Activated CD8-positive, alpha-beta memory T cell treated with anti-CD3 and anti-CD28 coated beads, Interleukin-2, amount 10 ng/mL, durations not matched to agents 7 days and 5 days (primary cell): ENCODE results near the gene HTR4. TPM values are rescaled to one million over a fixed set of nuclear protein-coding genes. Genes with fewer than 3 reads are reported as not detected.

ENCODE experiments used
- ATAC-seq: fragments of 150-1000 bp; cut with Tn5 transposase; one replicate; pipeline ENCODE4 v1.10.0; 2021; ENCODE audit warnings: moderate library complexity
- CTCF ChIA-PET: fragments of 350-600 bp; sonication (Branson Sonifier 250); formaldehyde crosslinking; loops from one replicate; lab custom pipeline; 2021; ENCODE audit warnings: antibody characterized with exemption; lab: Charles Lee
- DNase-seq: peaks from one replicate; pipeline ENCODE4 v3.0.0-alpha.2; 2020
- H3K27ac Mint-ChIP-seq: one replicate; pipeline ENCODE4 v1.8.0; 2021; ENCODE audit warnings: mild to moderate bottlenecking, mixed read lengths
- H3K27me3 Mint-ChIP-seq: one replicate; pipeline ENCODE4 v1.8.0; 2021; ENCODE audit warnings: mixed read lengths
- H3K36me3 Mint-ChIP-seq: one replicate; pipeline ENCODE4 v1.8.0; 2021; ENCODE audit warnings: mild to moderate bottlenecking, mixed read lengths
- H3K4me1 Mint-ChIP-seq: one replicate; pipeline ENCODE4 v1.8.0; 2021; ENCODE audit warnings: mixed read lengths
- H3K4me3 Mint-ChIP-seq: one replicate; pipeline ENCODE4 v1.8.0; 2021; ENCODE audit warnings: mild to moderate bottlenecking, moderate library complexity, mixed read lengths
- H3K9me3 Mint-ChIP-seq: one replicate; pipeline ENCODE4 v1.8.0; 2022; ENCODE audit warnings: low read depth, mixed read lengths
- total RNA-seq, 2 experiments: library from RNA; stranded (reverse); gene quantifications; one replicate each; pipeline ENCODE4 v1.2.3, GENCODE V29; 2021

HTR4 gene
- not detected for total RNA-seq

GRCh38 chr5:148653836-148654781 is at the start of gene HTR4:
Gene HTR4, minus strand, starts transcription at chr5:148654527. Its CDS starts 17,513 bp downstream, at chr5:148637014.
- no peaks in the 10 kb centered on the region for H3K36me3 Mint-ChIP-seq
- DNase-seq: no peak
- H3K9me3 Mint-ChIP-seq: no peaks in the 10 kb centered on the region
- no peak for ATAC-seq
- CTCF ChIA-PET: no interaction called here
- H3K27me3 Mint-ChIP-seq: peaks cover 52% of the 10 kb centered on the region
- H3K4me3 Mint-ChIP-seq: no peak within 1 kb of the TSS
- H3K4me1 Mint-ChIP-seq: no peaks in the 10 kb centered on the region
- H3K27ac Mint-ChIP-seq: no peak within 1 kb of the TSS

GRCh38 chr5:148702019-148702596 is 47.8 kb upstream of the HTR4 start:
- CTCF ChIA-PET: interaction anchor here (1.3 kb wide), 1 partner anchor 29 kb away, joined by 5 read pairs; no protein-coding TSS in a partner anchor
- no peak overlapping the region for H3K27ac Mint-ChIP-seq
- H3K4me1 Mint-ChIP-seq: no peaks in the 10 kb centered on the region

GRCh38 chr5:148699028-148699427 is 44.7 kb upstream of the HTR4 start:
- H3K4me3 Mint-ChIP-seq: no peak overlapping the region
- ATAC-seq (no peak), DNase-seq (no peak)
- H3K4me1 Mint-ChIP-seq: no peaks in the 10 kb centered on the region
- H3K27ac Mint-ChIP-seq: no peak overlapping the region
- CTCF ChIA-PET: interaction anchor here (0.6 to 1.5 kb wide), 2 partner anchors 32 kb away, joined by 3 read pairs; no protein-coding TSS in a partner anchor
- no peaks in the 10 kb centered on the region for H3K36me3 Mint-ChIP-seq
- peaks cover 6% of the 10 kb centered on the region for H3K9me3 Mint-ChIP-seq
- H3K27me3 Mint-ChIP-seq: peaks cover 20% of the 10 kb centered on the region

More at GRCh38 chr5:148702019-148702596, 47.8 kb upstream of the HTR4 start:
- Mint-ChIP-seq H3K27me3 (peaks cover 24% of the 10 kb centered on the region), H3K9me3 (peaks cover 6% of the 10 kb centered on the region), H3K4me3 (no peak overlapping the region), H3K36me3 (no peaks in the 10 kb centered on the region)
- no peak for ATAC-seq
- no peak for DNase-seq

GRCh38 chr5:148697809-148698196 is 43.5 kb upstream of the HTR4 start:
- ATAC-seq (no peak), DNase-seq (no peak)
- Mint-ChIP-seq H3K27me3 (peaks cover 9% of the 10 kb centered on the region), H3K4me1 (no peaks in the 10 kb centered on the region), H3K4me3 (no peak overlapping the region), H3K27ac (no peak overlapping the region), H3K36me3 (no peaks in the 10 kb centered on the region), H3K9me3 (peaks cover 4% of the 10 kb centered on the region)
- CTCF ChIA-PET: no interaction called here

GRCh38 chr5:148697180-148697808 is 43.0 kb upstream of the HTR4 start:
- ATAC-seq (no peak), DNase-seq (no peak)
- peaks cover 4% of the 10 kb centered on the region for H3K9me3 Mint-ChIP-seq
- no peak overlapping the region for H3K4me3 Mint-ChIP-seq
- no peaks in the 10 kb centered on the region for H3K36me3 Mint-ChIP-seq
- H3K27me3 Mint-ChIP-seq: peaks cover 8% of the 10 kb centered on the region
- no peak overlapping the region for H3K27ac Mint-ChIP-seq
- CTCF ChIA-PET: no interaction called here
- no peaks in the 10 kb centered on the region for H3K4me1 Mint-ChIP-seq

- ATAC-seq: no peak
- H3K4me1 Mint-ChIP-seq: no peaks in the 10 kb centered on the region
- no peak overlapping the region for H3K4me3 Mint-ChIP-seq
- no peaks in the 10 kb centered on the region for H3K36me3 Mint-ChIP-seq
- H3K9me3 Mint-ChIP-seq: no peaks in the 10 kb centered on the region
- peaks cover 4% of the 10 kb centered on the region for H3K27me3 Mint-ChIP-seq
- DNase-seq: no peak
- CTCF ChIA-PET: no interaction called here
- no peak overlapping the region for H3K27ac Mint-ChIP-seq
Observed at GRCh38 chr5:148696187-148697036, 42.1 kb upstream of the HTR4 start.

GRCh38 chr5:148690945-148691344 is 36.6 kb upstream of the HTR4 start:
- no peak for DNase-seq
- Mint-ChIP-seq H3K27ac (no peak overlapping the region), H3K9me3 (no peaks in the 10 kb centered on the region), H3K4me1 (no peaks in the 10 kb centered on the region), H3K4me3 (no peak overlapping the region), H3K27me3 (peaks cover 6% of the 10 kb centered on the region), H3K36me3 (no peaks in the 10 kb centered on the region)
- CTCF ChIA-PET: no interaction called here
- ATAC-seq: no peak

- H3K27me3 Mint-ChIP-seq: peaks cover 13% of the 10 kb centered on the region
Observed at GRCh38 chr5:148688787-148689186, 34.5 kb upstream of the HTR4 start.

GRCh38 chr5:148687871-148688270 is 33.5 kb upstream of the HTR4 start:
- no peak for ATAC-seq
- no peak for DNase-seq
- no peak overlapping the region for H3K4me3 Mint-ChIP-seq
- no peaks in the 10 kb centered on the region for H3K9me3 Mint-ChIP-seq
- H3K4me1 Mint-ChIP-seq: no peaks in the 10 kb centered on the region
- H3K27ac Mint-ChIP-seq: no peak overlapping the region
- CTCF ChIA-PET: interaction anchor here (1.4 to 1.6 kb wide), 2 partner anchors 33 to 43 kb away, joined by 3 to 4 read pairs; no protein-coding TSS in a partner anchor
- no peaks in the 10 kb centered on the region for H3K36me3 Mint-ChIP-seq
- H3K27me3 Mint-ChIP-seq: peaks cover 13% of the 10 kb centered on the region

More at GRCh38 chr5:148688787-148689186, 34.5 kb upstream of the HTR4 start:
- ATAC-seq (no peak), DNase-seq (no peak)
- Mint-ChIP-seq H3K36me3 (no peaks in the 10 kb centered on the region), H3K9me3 (no peaks in the 10 kb centered on the region), H3K27ac (no peak overlapping the region), H3K4me1 (no peaks in the 10 kb centered on the region), H3K4me3 (no peak overlapping the region)
- CTCF ChIA-PET: interaction anchor here (1.4 kb wide), 1 partner anchor 42 kb away, joined by 4 read pairs; no protein-coding TSS in a partner anchor

- Mint-ChIP-seq H3K9me3 (no peaks in the 10 kb centered on the region), H3K27me3 (peaks cover 13% of the 10 kb centered on the region), H3K4me3 (no peak overlapping the region), H3K27ac (no peak overlapping the region), H3K36me3 (no peaks in the 10 kb centered on the region), H3K4me1 (no peaks in the 10 kb centered on the region)
- peak; percentile 42 for DNase-seq
- CTCF ChIA-PET: interaction anchor here (1.6 kb wide), 1 partner anchor 34 kb away, joined by 3 read pairs; no protein-coding TSS in a partner anchor
- ATAC-seq: peak; percentile 67
Observed at GRCh38 chr5:148687427-148687826, 33.1 kb upstream of the HTR4 start.

- CTCF ChIA-PET: no interaction called here
- DNase-seq: no peak
- Mint-ChIP-seq H3K4me3 (no peak overlapping the region), H3K36me3 (no peaks in the 10 kb centered on the region), H3K27me3 (peaks cover 13% of the 10 kb centered on the region), H3K27ac (no peak overlapping the region), H3K4me1 (no peaks in the 10 kb centered on the region), H3K9me3 (no peaks in the 10 kb centered on the region)
- ATAC-seq: no peak
Observed at GRCh38 chr5:148686660-148687059, 32.3 kb upstream of the HTR4 start.

GRCh38 chr5:148685520-148686134 is 31.3 kb upstream of the HTR4 start:
- no peak overlapping the region for H3K4me3 Mint-ChIP-seq
- CTCF ChIA-PET: no interaction called here
- no peak for ATAC-seq

More at GRCh38 chr5:148685520-148686134, 31.3 kb upstream of the HTR4 start:
- Mint-ChIP-seq H3K9me3 (no peaks in the 10 kb centered on the region), H3K27ac (no peak overlapping the region), H3K27me3 (peaks cover 12% of the 10 kb centered on the region), H3K4me1 (no peaks in the 10 kb centered on the region), H3K36me3 (no peaks in the 10 kb centered on the region)
- DNase-seq: no peak
